ENCODE measurements around the gene TIGD3. TPM values are rescaled to one million over a fixed set of nuclear protein-coding genes. Genes with fewer than 3 reads are reported as not detected.

TIGD3 gene
- polyA plus RNA-seq, 1 donor (not counting 4 experiments of a cell fraction or from before 2014, with no cell fraction given) = not detected

DNA sequence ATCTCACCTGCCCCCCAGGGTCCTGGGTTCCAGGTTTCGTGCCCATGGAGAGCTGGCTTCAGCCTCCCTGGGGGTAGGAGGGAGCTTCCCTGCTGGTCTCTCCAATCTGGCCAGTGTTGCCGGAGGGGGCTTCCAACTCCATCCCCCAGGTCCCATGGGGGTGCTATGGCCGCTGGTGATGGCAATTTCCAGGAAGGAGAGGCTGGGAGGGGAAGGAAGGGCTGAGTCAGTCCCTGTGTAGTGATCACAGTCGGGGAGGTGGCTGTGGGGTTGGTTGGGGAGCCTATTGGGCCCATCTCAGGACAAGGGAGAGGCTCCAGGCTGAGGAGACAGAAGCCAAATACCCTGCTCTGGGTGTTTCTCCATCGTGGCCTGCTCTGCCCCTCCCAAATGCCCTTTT is 45.5 kb upstream of the TIGD3 start:
- dilution Hi-C loops (cut with MboI; ENCODE audit: extremely low pct_ligation_motif_present, low sequenced_read_pairs) = no loop called here
- H3K9me1 ChIP-seq (ENCODE audit: control insufficient read depth, extremely low read depth, insufficient read depth, low read length) = no peaks in the 10 kb centered on the region
- H3K4me1 ChIP-seq (ENCODE audit: control insufficient read depth, extremely low read depth, insufficient read depth, low read length) = peaks cover under 1% of the 10 kb centered on the region
- H3K27ac ChIP-seq (ENCODE audit: control insufficient read depth, insufficient read depth, low read length) = no peak overlapping the region
- H3K79me2 ChIP-seq (ENCODE audit: control insufficient read depth, insufficient read depth, low read length) = no peaks in the 10 kb centered on the region
- TF ChIP-seq EZH2 (IDR thresholded peaks at IDR 0.05; ENCODE audit: low read length) = no peak
- TF ChIP-seq, protein P1, sequence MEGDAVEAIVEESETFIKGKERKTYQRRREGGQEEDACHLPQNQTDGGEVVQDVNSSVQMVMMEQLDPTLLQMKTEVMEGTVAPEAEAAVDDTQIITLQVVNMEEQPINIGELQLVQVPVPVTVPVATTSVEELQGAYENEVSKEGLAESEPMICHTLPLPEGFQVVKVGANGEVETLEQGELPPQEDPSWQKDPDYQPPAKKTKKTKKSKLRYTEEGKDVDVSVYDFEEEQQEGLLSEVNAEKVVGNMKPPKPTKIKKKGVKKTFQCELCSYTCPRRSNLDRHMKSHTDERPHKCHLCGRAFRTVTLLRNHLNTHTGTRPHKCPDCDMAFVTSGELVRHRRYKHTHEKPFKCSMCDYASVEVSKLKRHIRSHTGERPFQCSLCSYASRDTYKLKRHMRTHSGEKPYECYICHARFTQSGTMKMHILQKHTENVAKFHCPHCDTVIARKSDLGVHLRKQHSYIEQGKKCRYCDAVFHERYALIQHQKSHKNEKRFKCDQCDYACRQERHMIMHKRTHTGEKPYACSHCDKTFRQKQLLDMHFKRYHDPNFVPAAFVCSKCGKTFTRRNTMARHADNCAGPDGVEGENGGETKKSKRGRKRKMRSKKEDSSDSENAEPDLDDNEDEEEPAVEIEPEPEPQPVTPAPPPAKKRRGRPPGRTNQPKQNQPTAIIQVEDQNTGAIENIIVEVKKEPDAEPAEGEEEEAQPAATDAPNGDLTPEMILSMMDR (optimal IDR thresholded peaks at IDR 0.05 in 1 of 3, IDR thresholded peaks at IDR 0.05 in 1 of 3, conservative IDR thresholded peaks at IDR 0.05 in 1 of 3; ENCODE audit: extremely low read depth in 1 of 3, insufficient read depth in 2 of 3, low read length in 3 of 3) = no peak
- H3K4me3 ChIP-seq (ENCODE audit: control insufficient read depth in 2 of 3, extremely low read depth in 1 of 3, insufficient read depth in 2 of 3, low read depth in 1 of 3, low read length in 3 of 3) = no peak overlapping the region
- no peaks in the 10 kb centered on the region for H3K27me3 ChIP-seq (ENCODE audit: control insufficient read depth, extremely low read depth, insufficient read depth, low read length)
- H3K4me2 ChIP-seq (ENCODE audit: control insufficient read depth, extremely low read depth, insufficient read depth, low read depth, low read length) = no peak overlapping the region
- H3K9me3 ChIP-seq (ENCODE audit: control insufficient read depth, low read depth, low read length) = no peaks in the 10 kb centered on the region
- DNase-seq (ENCODE audit: low read depth, low spot score) (no peak), FAIRE-seq (no peak)
- no peaks in the 10 kb centered on the region for H3K36me3 ChIP-seq (ENCODE audit: control insufficient read depth in 2 of 2, extremely low read depth in 1 of 2, insufficient read depth in 2 of 2, low read length in 2 of 2)
- no peak overlapping the region for H2AFZ ChIP-seq (ENCODE audit: control insufficient read depth, low read length)
- H3K9ac ChIP-seq (ENCODE audit: control insufficient read depth, extremely low read depth, insufficient read depth, low read length) = no peak overlapping the region
- H4K20me1 ChIP-seq (ENCODE audit: control insufficient read depth, extremely low read depth, insufficient read depth, low read length) = no peaks in the 10 kb centered on the region

GRCh38 chr11:65310215-65310614 is 44.3 kb upstream of the TIGD3 start:
- Histone ChIP-seq H3K9me1 (ENCODE audit: control insufficient read depth, extremely low read depth, insufficient read depth, low read length) (no peaks in the 10 kb centered on the region), H4K20me1 (ENCODE audit: control insufficient read depth, extremely low read depth, insufficient read depth, low read length) (no peaks in the 10 kb centered on the region), H3K79me2 (ENCODE audit: control insufficient read depth, insufficient read depth, low read length) (peaks cover 1% of the 10 kb centered on the region), H3K4me3 (ENCODE audit: control insufficient read depth in 2 of 3, extremely low read depth in 1 of 3, insufficient read depth in 2 of 3, low read depth in 1 of 3, low read length in 3 of 3) (no peak overlapping the region), H3K36me3 (ENCODE audit: control insufficient read depth in 2 of 2, extremely low read depth in 1 of 2, insufficient read depth in 2 of 2, low read length in 2 of 2) (no peaks in the 10 kb centered on the region), H3K27me3 (ENCODE audit: control insufficient read depth, extremely low read depth, insufficient read depth, low read length) (no peaks in the 10 kb centered on the region), H2AFZ (ENCODE audit: control insufficient read depth, low read length) (no peak overlapping the region), H3K9me3 (ENCODE audit: control insufficient read depth, low read depth, low read length) (no peaks in the 10 kb centered on the region), H3K27ac (ENCODE audit: control insufficient read depth, insufficient read depth, low read length) (no peak overlapping the region), H3K4me2 (ENCODE audit: control insufficient read depth, extremely low read depth, insufficient read depth, low read depth, low read length) (no peak overlapping the region), H3K4me1 (ENCODE audit: control insufficient read depth, extremely low read depth, insufficient read depth, low read length) (peaks cover 5% of the 10 kb centered on the region), H3K9ac (ENCODE audit: control insufficient read depth, extremely low read depth, insufficient read depth, low read length) (no peak overlapping the region)
- FAIRE-seq = no peak
- no peak for DNase-seq (ENCODE audit: low read depth, low spot score)
- dilution Hi-C loops (cut with MboI; ENCODE audit: extremely low pct_ligation_motif_present, low sequenced_read_pairs) = no loop called here
- TF ChIP-seq EZH2 (IDR thresholded peaks at IDR 0.05; ENCODE audit: low read length) = no peak
- TF ChIP-seq, protein P1 (optimal IDR thresholded peaks at IDR 0.05 in 1 of 3, IDR thresholded peaks at IDR 0.05 in 1 of 3, conservative IDR thresholded peaks at IDR 0.05 in 1 of 3; ENCODE audit: extremely low read depth in 1 of 3, insufficient read depth in 2 of 3, low read length in 3 of 3) = no peak
